KOPT-K1 (cell line): Measurements from ENCODE around the gene ARSB.
A peak's percentile ranks its signal among the peaks of the same experiment; 100 is the strongest.
"Not testable (repeated sequence)": the region's sequence is repeated elsewhere in the genome, so short reads cannot be mapped to it uniquely, and the experiment has no call there.

ENCODE experiments used
- H3K27ac ChIP-seq: fragments of 200-600 bp; sonication (generic); 2 replicates; pipeline ENCODE4 v1.5.1; 2016; ENCODE audit warnings: antibody characterized with exemption, mild to moderate bottlenecking, low read depth, low read length; ENCODE audit not compliant: poor library complexity, severe bottlenecking
- H3K36me3 ChIP-seq: fragments of 200-600 bp; sonication (generic); 2 replicates; pipeline ENCODE4 v1.5.1; 2017; ENCODE audit warnings: antibody characterized with exemption, mild to moderate bottlenecking, low read length, moderate library complexity; ENCODE audit not compliant: insufficient read depth
- H3K9me3 ChIP-seq: fragments of 200-600 bp; sonication (generic); 2 replicates; pipeline ENCODE4 v1.5.1; 2017; ENCODE audit warnings: antibody characterized with exemption, low read length, mild to moderate bottlenecking; ENCODE audit not compliant: insufficient read depth, poor library complexity, severe bottlenecking

Gene ARSB

DNA sequence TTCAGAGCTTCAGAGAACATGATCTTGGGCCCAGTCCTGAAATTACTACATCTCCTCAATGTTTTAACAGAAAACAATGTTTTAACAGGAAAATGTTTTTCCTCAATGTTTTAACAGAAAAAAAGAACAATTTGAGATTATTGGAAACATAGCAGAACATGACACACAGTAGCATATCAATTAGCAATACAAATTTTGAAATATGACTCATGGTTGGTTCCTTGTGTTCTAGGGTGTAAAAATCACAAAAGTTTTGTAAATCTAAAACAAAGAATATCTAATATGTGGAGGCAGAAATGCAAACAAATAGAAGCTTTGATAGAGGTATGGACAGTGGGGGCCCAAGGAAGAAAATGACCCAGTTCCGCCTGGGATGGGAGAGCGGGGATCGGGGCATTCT, 22.8 kb upstream of the ARSB start:
- Histone ChIP-seq H3K36me3 (no peaks in the 10 kb centered on the region), H3K27ac (no peak overlapping the region), H3K9me3 (no peaks in the 10 kb centered on the region)

DNA sequence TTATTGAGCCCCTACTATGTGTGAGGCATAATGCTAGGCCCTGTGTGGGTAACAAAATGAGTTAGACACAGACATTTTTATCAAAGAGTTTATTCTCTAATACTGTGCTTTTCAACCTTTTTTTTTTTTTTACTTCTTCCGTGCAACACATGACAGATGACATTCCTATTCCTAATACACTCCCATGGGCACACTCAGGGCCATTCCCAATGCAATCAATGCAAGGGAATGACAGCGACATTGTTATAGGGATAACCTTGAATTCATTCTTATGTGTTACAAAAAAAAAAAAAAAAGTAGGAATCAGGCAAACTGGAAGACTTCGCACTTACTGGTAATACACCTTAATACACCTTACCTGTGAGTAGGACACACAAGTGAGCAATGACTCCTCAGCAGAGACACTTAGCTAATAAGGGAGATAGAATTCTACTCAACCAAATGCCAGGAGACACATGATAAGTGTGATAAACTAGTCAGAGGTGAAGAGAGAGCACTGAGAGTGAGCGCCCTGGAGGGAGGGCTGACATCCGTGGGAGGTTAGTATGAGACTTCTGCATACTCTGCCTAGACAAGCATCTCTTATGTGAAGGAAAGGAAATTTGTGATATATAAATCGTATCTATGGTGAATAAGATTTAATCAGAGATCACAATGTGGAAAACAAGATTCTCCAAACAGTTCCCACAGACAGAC, 21.0 kb upstream of the ARSB start:
- Histone ChIP-seq H3K27ac (no peak overlapping the region), H3K36me3 (no peaks in the 10 kb centered on the region), H3K9me3 (no peaks in the 10 kb centered on the region)

DNA sequence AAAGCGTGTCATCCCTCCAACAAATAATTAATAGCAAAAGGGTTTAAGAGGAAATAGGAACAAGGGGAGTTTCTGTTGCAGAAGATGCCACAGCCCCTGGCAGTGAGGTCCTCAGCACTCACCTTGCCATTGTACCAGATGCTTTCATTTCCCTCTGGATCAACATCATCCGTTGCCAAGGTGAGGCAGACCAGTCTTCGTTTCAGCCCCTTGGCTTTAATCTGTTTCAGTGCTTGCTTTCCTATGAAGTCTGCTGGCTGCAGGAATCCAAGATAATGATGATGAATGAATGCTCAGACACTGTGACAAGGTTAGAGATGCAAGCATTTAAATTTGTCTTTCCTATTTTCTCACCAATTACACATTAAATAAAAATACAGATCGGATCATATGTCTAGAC, 20.0 kb upstream of the ARSB start:
- Histone ChIP-seq H3K36me3 (no peaks in the 10 kb centered on the region), H3K27ac (no peak overlapping the region), H3K9me3 (no peaks in the 10 kb centered on the region)

DNA sequence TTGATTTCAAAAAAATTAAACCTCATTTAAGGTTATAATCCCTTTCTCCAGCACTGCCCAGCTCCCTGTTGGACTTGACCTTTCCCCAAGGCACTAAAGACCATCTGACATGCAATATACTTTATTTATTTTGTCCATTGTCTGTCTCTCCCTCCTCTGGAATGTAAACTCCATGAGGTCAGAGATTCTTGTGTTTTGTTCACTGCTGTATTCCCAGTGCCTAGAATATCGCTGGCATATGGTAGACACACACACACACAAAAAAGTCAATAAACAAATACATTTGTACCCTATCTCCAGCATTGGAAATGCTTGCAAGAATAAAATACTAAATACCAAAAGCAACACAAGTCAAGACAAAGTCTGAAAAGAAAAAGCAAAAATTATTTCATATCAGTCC, 17.3 kb upstream of the ARSB start:
- H3K36me3 ChIP-seq: no peaks in the 10 kb centered on the region

DNA sequence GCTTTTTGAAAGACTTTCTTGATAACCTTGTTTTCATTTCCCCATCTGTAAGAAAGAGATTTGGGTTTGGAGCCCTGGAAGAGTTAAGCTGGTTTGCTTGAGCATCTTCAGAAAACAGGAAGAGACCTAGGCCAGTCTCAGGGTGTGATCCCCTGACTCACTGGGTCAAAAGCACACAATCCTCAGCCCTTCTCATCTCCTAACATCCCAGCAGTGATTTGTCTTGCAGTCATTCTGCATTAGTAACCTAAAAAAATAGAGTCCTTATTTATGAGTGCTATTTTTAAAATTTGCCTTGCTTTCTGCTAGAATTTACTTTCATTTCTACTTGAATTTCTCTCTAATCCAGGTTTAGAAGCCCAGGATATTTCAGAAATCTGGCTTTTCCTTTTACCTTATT, 16.4 kb upstream of the ARSB start:
- Histone ChIP-seq H3K9me3 (no peaks in the 10 kb centered on the region), H3K36me3 (no peaks in the 10 kb centered on the region), H3K27ac (no peak overlapping the region)

More for the DNA sequence above, 17.3 kb upstream of the ARSB start:
- Histone ChIP-seq H3K9me3 (no peaks in the 10 kb centered on the region), H3K27ac (no peak overlapping the region)

DNA sequence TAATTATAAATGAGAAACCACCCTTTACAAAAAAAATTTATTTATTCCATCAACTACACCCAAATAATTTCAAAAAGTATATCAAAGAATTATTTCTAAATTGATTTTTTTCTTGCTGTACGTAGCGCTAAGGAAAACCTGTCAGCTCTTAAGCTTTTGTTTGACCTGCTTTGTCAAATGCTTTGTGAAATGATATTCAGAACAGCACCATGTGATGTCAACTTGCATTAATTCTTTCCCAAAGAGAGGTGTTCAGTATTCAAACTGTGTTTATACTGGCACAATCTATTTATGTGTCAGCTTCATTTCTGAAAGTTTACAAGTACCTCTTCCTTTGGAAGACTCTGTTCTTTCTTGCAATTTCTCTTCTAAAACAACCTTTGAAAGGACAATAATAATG, 12.0 kb upstream of the ARSB start:
- Histone ChIP-seq H3K36me3 (no peaks in the 10 kb centered on the region), H3K27ac (no peak overlapping the region), H3K9me3 (no peaks in the 10 kb centered on the region)

DNA sequence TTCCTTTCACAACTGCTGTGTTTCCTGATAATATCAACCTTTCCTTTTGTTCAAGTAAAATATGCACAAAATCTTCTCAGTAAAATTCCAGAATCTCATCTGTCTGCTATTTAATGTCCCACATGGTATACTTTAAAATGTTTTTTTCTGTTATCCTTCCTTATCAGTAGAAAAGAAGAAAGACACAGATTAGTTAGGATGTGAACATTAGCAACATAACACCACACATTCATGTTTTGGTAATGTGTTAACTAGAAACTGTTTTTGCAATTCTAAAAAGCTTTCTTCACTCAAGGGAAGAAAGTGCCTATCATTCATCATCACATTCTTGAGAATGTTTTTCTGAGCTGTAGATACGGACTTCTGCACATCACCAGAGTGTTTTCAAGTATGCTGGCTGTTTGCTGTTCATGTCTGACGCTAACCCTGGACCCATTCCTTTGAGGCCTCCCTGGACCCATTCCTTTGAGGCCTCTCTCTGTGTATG, 10.5 kb upstream of the ARSB start:
- no peak overlapping the region for H3K27ac ChIP-seq
- no peaks in the 10 kb centered on the region for H3K36me3 ChIP-seq
- no peaks in the 10 kb centered on the region for H3K9me3 ChIP-seq

DNA sequence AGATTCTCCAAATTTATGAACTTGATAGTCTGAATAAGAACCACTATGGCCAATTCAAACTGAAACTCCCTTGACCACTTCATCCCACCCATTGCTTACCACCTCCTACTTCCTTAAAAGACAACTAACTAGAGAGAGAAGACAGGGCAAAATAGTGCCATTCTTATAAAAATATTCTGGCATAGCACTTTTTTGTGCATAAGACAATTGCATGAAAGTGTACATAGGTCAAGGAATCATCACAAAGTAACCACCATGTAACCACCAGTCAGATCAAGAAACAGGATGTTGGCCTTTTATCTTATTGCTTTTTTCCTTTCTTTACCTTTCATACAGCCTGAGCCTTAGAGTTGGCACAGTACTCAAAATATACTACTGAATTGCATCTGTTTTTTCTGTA, 8.1 kb upstream of the ARSB start:
- no peaks in the 10 kb centered on the region for H3K9me3 ChIP-seq
- H3K36me3 ChIP-seq: no peaks in the 10 kb centered on the region
- no peak overlapping the region for H3K27ac ChIP-seq

DNA sequence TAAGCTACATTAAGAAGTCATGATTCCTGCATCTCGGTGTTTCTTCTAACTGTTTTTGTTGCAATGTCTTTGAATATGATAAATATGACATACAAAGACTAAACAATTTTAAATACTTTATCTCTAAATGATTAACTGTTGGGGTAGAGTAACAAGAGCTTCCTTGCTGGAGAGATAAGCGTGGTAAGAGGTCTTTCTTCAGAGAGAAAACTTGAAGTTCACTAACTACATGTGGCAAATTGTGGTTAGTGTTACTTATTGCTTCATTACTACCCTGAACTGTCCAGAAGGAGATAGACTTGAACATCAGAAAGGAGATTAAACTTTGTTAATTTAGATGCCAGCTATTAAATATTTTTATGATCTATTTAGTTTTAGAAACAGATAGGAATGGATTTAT, 7.0 kb upstream of the ARSB start:
- H3K27ac ChIP-seq: no peak overlapping the region
- no peaks in the 10 kb centered on the region for H3K36me3 ChIP-seq
- H3K9me3 ChIP-seq: no peaks in the 10 kb centered on the region

DNA sequence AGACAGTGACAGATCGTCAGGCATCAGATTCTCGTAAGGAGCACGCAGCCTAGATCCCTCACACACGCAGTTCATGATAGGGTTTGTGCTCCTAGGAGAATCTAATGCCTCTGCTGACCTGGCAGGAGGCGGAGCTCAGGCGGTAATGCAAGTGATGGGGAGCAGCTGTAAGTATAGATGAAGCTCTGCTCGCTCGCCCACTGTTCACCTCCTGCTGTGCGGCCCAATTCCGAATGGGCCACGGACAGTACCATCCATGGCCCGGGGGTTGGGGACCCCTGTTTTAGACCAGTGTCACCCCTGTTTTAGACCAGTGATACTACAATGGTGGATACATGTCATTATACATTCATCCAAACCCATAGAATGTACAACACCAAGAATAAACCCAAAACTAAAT, 4.0 kb upstream of the ARSB start:
- Histone ChIP-seq H3K36me3 (no peaks in the 10 kb centered on the region), H3K27ac (no peak overlapping the region), H3K9me3 (no peaks in the 10 kb centered on the region)

DNA sequence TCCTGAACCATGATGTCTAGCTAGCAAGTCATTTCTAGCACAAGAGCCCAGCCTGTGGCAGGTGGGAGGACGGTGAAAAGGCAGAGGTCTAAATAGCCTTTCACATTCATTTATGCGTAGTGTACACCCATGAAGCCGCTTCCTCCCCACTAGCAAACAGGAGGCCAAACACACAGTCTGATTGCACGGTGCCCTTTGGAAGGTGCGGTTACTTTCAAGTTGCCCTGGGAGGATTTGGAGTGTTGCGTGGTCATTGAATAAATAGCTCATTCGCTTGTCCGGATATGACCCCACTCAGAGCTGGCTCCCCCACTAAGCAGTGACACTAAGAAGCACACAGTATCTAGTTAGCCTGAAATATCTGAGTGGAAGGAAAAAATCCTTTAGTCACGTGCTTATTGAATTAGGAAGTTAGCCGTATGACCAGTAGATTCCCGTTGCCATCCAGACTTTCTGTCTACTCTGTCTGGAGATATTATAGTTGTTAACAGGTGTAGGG, 664 bp upstream of the ARSB start:
- Histone ChIP-seq H3K36me3 (no peaks in the 10 kb centered on the region), H3K27ac (peak overlapping the region; percentile 92), H3K9me3 (no peaks in the 10 kb centered on the region)

DNA sequence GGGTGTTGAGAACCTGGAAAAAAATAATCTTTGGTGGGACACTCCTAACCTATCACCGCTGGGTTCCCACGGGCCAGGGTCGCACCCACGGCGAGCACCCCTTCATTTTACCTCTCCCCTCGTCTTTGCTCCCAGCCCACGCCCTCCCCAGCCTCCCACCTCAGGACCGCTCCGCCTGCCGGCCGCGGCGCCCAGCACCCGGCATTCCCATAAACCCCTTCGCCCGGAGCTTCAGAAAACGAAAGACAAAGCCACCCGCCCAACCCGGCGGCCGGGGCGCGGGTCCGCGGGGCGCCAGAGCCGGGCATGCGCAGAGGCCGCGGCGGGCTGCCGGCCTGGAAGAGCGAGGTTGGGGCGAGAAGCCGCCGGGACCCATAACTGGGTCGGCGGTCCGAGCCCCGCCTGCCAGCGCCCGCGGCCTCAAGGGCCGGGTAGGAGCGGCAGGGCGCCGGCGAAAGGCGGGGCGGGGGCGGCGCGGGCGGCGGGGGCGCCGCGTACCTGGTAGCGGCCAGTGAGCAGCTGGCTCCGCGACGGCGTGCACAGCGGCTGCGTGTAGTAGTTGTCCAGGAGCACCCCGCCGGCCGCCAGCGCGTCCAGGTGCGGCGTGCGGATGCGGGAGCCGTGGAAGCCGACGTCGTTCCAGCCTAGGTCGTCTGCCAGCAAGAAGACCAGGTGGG, 533 bp downstream of the ARSB start:
- Histone ChIP-seq H3K9me3 (no peaks in the 10 kb centered on the region), H3K36me3 (no peaks in the 10 kb centered on the region), H3K27ac (peak overlapping the region; percentile 92)

DNA sequence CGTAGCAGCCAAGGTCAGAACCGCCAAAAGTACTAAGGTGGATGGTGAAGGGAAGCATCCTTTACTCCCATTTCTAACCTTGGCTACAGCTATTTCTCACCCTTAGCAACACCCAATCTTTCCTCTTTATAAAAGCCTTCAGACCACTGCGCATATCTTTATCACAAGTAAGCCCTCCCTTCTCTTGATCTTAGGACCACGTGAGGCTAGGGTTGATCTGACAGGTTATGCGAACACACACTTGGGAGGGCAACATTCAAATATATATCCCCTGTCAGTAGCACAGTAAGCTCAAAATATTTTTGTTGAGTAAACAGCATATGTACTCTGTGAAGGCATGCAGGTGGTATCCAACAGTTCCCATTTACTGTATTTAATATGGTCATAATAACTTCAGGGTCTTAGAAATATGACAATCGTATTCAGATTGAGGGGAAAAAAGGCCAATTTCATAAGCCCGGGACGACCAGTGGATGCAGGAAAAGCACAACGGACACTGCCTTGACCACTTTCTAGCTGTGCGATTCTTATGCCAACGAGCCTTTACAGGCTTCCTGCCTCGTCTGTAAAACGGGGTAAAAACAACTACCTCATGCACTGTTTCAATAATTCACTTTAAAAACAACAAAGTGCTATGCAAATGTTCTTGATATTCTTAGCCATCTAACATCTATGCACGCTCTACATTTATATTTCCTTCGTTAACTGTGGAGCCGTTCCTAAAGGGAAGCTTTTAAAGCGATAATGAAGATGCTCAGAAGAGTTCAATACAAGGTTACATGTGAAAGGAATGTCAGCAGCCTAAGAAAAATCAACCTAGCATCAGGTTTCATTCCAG, 1.3 kb downstream of the ARSB start:
- Histone ChIP-seq H3K27ac (peak overlapping the region; percentile 92), H3K9me3 (no peaks in the 10 kb centered on the region), H3K36me3 (no peaks in the 10 kb centered on the region)

DNA sequence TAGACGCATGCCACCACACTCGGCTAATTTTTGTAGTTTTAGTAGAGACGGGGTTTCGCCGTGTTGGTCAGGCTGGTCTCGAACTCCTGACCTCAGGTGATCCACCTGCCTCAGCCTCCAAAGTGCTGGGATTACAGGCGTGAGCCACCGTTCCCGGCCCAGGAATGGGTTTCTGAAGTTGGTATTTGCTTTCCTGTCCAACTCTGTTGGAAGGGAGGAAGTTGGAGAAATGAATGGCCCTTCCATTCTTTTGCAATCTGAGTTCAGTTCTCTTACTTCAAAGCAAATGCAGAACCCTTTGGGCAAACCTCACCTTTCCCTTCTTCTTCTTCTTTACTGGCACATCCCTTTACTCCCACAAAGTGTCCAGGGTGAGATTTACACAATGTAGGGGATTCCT, 1.9 kb downstream of the ARSB start:
- not testable (repeated sequence) for H3K9me3 ChIP-seq, H3K27ac ChIP-seq, H3K36me3 ChIP-seq

DNA sequence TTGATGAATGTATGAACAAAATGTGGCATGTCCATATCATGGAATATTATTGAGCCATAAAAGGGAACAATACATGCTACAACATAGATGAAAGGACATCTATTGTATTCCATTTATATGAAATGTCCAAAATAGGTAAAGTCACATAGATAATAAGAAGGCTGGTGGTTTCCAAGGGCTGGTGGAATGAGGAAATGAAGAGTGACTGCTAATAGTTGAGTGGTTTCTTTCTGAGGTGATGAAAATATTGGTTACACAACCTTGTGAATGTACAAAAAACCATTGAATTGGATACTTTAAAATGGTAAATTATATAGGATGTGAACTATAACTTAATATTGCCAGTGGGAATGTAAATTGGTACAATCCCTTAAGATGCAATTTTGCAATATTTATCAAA, 5.2 kb downstream of the ARSB start:
- H3K36me3 ChIP-seq: no peaks in the 10 kb centered on the region
- no peaks in the 10 kb centered on the region for H3K9me3 ChIP-seq
- no peak overlapping the region for H3K27ac ChIP-seq
